22Rv1 (cell line): Measurements from ENCODE around the gene MAST4.

Source experiments
- CTCF ChIP-seq: fragments of 450-650 bp; IDR thresholded peaks from 2 replicates; pipeline ENCODE4 v1.5.1; 2017; ENCODE audit warnings: mild to moderate bottlenecking
- ZFX ChIP-seq: fragments of 450-650 bp; IDR thresholded peaks from 2 replicates; pipeline ENCODE4 v1.6.1; 2017; ENCODE audit warnings: antibody characterized with exemption, borderline replicate concordance

GRCh38 chr5:67015541-67016191 lies 419.5 kb downstream of the MAST4 start:
- TF ChIP-seq CTCF (no peak), ZFX (no peak)
